ENCODE results near the gene DIRAS2.

DNA sequence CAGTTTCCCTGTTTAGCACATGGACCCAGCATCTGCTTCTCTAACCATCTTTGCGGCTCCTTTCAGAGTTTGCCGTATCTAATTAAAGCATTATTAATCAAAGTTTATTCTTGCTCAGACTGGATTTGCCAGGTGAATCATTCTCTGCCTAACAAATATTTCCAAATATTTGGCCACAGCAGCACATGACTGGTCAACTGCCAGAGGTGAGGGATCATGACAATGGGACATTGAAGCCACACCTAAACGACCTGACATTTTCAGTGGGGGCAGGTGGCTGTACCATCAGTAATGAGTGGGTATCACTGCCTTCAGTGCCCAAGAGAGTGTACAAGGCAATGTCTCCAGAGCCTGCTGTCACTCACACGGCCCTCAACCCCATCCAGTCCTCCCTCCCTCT lies 80.4 kb downstream of the DIRAS2 start:
- TF ChIP-seq HDGF (IDR thresholded peaks at IDR 0.05; ENCODE audit: borderline replicate concordance), result no peak
- no peak for TF ChIP-seq BHLHE40 (IDR thresholded peaks at IDR 0.05; ENCODE audit: borderline replicate concordance)
- TF ChIP-seq FOXM1 (IDR thresholded peaks at IDR 0.05; ENCODE audit: borderline replicate concordance), result no peak
